ENCODE results near the gene DTWD2.

Gene DTWD2, protein sequence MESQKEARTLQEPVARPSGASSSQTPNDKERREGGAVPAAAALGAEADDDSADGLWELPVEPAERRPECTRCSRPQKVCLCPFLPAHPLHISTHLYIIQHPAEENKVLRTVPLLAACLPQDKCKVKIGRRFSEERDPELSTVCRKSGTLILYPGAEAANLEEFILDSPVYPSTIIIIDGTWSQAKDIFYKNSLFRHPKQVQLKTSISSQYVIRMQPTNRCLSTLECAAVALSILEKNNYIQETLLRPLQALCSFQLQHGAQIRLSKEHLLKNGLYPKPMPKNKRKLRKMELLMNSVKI

DNA sequence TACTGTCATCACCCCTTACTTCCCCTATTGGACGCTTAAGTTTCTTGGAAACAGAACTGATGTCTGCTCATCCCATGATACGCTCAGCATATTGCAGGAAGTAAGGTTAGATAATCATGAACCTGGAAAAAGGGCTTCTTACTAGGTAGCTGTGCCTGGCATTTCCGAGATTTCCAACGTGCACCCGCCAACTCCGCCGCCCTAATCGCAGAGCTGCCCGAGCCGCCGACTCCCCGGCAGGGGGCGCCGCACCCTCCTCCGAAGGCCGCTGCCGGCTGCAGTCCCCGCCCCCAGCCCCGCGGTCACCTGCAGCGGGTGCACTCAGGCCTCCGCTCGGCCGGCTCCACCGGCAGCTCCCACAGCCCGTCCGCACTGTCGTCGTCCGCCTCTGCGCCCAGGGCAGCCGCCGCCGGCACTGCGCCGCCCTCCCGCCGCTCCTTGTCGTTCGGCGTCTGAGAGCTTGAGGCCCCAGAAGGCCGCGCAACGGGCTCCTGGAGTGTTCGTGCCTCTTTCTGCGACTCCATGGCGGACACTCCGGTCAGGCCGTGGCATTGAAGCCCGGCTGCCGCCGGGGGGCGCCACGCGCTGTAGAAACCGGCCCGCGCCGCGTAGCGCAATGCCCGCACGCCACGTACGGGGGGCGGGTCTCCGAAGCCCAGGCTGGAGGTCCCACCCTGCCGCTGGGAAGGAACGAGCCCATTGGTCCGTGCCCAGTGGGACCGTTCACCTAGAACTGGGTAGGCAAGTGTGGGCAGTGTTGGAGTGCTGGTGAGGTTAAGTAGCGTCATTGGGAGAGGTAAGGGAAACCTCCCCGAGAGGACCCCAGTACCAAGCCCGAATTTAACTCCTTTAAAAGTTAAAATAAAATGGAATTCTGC, at the start of gene DTWD2:
TSS of gene DTWD2 (minus strand) at position 560 of the 878 bp plus-strand sequence. CDS start at position 524, 36 bp downstream.
- peak; percentile 81 to 91 for DNase-seq (ENCODE audit: low read depth in 1 of 2, low spot score in 1 of 2)

DNA sequence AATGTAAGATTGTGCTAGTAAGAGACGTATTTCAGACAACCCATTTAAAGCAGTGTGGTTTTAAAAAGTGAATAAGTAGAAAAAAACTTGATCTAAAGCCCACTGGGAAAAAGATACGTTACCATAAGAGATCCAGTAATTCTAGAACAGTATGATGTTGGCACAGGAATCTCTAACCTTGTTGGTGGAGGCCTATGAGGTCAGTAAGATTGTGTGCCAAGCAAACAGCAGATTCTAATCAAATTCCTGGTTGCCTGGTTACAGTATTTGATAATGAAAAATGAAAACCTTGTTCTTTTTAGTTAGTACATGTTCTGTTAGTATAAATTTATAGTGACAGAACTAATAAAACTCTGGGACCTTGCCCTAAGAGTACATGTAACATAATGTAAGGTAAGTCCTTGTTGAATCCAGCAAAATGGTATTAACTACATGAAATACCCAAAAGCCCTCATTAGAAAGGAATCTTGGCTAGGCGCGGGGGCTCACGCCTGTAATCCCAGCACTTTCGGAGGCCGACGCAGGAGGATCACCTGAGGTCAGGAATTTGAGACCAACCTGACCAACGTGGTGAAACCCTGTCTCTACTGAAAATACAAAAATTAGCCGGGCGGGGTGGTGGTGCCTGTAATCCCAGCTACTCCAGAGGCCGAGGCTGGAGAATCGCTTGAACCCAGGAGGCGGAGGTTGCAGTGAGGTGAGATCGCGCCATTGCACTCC, 49.3 kb upstream of the DTWD2 start:
- DNase-seq (ENCODE audit: low read depth in 1 of 2, low spot score in 1 of 2) = no peak

DNA sequence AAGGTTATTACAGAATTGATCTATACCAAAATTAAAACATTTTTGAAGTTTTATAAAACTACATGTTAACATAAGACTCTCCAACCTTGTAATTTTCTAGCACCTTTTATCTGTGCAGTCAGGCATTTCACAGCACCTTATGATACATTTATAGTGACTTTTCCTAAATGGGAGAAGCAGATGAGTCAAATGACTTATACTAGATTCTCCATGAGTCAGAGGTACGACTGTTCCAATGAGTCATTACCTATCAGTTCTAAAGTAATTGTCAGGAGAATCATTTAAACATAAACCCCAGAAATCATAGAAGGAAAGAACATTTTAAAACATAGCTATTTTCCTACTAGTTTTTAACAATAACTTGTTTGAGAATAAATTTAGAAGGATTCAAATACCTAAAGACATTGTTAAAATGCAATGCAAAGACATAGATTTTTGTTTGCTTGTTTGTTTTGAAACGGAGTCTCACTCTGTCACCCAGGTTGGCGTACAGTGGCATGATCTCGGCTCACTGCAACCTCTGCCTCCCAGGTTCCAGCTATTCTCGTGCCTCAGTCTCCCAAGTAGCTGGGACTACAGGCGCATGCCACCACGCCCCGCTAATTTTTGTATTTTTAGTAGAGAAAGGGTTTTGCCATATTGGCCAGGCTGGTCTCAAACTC, 47.9 kb upstream of the DTWD2 start:
- DNase-seq (ENCODE audit: low read depth in 1 of 2, low spot score in 1 of 2) = no peak

DNA sequence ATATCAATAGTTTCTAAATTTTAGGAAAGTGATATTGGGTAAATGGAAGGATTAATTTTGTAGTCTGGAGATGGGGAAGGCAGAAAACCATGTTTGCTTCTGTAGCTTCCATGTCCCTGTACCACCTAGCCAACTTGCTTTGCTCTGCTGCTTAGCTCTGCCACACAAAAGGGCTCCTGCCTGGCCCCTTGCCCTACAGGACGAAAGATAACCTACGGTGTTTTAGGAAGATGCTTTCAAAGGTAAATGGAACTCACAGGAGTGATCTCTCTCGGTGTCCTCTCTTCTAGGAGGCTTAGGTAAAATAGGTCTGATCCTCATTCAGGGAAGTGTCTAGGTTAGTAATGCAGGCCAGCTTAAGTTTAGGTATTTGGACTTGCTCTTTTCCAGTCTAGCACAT, 44.8 kb upstream of the DTWD2 start:
- no peak for DNase-seq (ENCODE audit: low read depth in 1 of 2, low spot score in 1 of 2)

DNA sequence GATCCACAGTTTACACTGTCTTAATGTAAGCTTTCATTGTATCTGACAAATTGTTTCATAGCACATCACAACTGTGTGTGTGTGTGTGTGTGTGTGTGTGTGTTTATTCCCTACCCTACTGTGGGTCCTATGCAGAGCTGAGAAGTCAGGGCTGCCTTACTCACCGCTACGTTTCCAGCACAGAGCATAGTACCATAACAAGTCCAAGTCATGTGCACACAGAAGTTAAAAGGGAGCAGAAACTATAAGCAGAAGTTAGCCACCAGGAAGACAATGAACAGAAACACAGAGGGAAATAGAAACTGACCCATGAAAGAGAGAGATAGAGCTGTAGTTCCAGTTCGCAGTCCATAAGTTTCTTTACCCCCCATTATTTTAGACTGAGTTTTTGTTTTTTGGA, 44.3 kb upstream of the DTWD2 start:
- DNase-seq (ENCODE audit: low read depth in 1 of 2, low spot score in 1 of 2) = no peak

DNA sequence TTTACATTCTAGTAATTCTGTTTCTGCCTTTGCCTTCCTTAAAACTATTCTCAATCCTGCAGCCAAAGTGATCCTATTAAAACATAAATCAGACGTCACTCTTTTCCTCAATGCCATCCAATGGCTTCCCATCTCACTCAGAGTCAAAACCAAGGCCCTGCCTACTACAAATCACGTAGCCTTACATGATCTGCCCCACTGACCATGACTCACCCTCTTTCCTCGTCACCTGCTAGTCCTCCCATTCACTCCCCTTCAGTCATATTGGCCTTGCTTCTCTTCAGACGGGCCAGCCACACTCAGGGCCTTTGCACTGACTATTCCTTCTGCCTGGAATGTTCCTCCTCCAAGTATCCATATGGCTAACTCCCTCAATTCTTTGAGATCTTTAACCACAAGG, 43.6 kb upstream of the DTWD2 start:
- no peak for DNase-seq (ENCODE audit: low read depth in 1 of 2, low spot score in 1 of 2)

DNA sequence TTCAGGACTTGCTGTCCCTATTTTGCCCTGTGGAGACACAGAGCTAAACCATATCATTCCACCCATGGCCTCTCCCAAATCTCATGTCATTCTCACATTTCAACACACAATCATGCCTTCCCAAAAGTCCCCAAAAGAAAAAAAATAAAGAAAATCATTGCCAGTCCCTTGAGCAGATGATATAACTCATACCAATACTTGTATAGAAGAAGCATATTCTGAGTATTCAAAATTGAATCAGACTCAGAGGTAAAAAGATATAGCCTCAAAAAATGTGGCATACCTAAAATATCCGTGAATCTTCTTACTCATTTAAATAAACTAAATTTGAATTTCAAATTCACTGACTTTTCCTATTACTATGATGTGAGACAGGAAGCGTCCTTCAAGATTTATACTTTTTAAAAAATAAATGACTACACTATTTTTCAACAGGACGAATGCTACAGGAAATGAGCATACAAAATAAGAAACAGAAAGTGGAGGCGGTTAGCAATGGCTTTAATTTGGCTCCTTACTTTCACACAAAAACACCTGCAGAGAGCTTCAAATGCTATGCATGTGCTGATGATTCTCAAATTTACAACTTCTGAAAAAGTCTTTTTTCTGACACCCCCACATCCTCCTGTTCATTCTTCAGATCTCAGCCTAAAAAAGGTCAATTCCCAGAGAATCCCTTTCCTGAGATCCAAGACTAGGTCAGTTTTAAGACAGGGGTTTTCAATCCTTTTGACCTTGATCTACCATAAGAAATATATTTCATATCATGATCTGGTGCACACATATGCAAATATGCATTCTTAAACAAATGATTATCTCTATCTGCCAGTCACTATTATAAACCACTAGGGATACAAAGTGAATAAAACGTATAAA, 42.9 kb upstream of the DTWD2 start:
- no peak for DNase-seq (ENCODE audit: low read depth in 1 of 2, low spot score in 1 of 2)

DNA sequence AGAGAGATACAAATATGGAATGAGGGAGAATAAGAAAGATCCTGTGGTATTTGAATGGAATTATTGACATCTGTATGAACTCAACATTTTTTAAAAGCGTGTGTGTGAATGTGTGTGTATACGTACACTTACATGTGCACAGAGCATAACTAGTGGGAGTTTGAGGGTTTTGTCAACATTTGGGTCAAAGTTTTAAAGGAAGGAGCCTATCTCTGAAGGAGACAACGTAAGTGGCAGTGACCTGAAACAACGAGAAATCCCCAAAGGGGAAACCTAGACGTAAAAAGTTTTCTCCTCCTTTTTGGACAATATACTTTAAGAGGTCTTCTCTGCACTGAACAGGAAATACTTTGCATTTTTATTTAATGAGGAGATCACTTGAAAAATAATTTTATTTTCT, 40.2 kb upstream of the DTWD2 start:
- no peak for DNase-seq (ENCODE audit: low read depth in 1 of 2, low spot score in 1 of 2)

DNA sequence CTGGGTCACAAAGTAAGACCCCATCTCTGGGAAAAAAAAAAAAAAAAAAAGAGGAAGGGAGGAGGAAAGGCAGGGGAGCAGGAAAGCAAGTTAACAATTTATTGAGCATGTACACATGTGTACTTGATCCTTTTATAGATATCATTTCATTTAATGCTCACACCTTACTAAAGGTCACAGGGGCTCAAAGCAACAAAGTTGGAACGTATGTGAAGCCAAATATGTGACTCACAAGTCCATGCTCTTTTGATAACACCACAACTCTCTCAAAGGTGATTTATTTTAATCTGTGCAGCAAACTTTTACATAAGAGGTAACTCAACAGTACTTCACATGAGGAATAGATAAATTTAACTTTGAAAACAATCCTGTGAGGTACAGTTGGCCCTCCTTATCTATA, 34.4 kb upstream of the DTWD2 start:
- no peak for DNase-seq (ENCODE audit: low read depth in 1 of 2, low spot score in 1 of 2)

DNA sequence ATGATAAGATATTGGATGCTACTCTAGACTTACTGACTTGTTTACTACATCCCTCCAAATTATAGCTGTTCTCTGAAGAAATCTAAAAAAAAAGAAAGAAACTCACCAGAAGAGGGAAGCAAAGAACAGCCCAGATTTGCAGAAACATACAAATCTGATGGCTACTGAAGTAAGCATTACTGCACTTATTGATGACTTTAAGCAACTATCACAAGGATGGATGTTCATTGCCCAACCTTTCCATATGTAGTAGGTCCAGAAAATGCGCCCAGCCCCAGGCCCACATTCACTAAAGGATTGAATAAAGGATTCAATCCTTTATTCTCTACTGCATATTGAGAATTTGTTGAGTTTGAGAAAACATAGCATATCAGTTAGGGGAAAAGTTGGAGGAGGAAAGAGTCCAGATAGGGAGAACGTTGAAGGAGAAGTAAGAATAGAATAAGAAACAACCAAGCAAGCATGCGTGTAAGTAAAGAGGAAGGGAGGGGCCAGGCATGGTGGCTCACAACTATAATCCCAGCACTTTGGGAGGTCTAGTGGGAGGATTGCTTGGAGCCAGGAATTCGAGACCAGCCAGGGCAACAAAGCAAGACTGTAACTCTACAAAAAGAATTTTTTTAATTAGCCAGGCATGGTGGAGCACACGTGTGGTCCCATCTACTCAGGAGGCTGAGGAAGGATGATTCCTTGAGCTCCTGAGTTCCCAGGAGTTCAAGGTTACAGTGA, 33.8 kb upstream of the DTWD2 start:
- no peak for DNase-seq (ENCODE audit: low read depth in 1 of 2, low spot score in 1 of 2)

DNA sequence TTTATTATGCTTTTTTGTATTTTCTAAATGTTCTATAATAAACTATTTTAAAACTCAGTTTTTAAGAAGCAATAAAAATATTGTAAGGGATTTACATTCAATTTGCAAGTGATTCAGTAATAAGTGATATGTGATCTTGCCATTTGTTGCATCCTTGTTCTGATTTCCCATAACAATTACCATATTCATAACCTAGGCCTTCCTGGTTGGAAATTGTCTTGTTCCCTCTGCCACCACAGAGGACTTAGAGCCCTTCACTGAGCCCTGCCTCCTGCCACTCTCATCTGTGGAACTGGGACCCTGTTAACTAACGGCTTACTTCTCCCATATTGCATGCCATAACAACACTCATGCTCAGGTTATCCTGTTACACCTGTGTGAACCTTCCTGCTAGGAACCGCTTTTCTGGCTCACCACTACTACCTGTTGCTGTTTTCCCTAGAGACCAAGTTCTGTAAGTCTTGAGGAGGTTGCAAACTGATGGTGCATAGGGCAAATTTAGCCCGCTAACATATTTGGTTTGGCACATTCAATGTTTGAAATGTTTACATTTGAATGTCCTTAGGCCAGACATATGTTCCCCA, 32.9 kb upstream of the DTWD2 start:
- no peak for DNase-seq (ENCODE audit: low read depth in 1 of 2, low spot score in 1 of 2)

DNA sequence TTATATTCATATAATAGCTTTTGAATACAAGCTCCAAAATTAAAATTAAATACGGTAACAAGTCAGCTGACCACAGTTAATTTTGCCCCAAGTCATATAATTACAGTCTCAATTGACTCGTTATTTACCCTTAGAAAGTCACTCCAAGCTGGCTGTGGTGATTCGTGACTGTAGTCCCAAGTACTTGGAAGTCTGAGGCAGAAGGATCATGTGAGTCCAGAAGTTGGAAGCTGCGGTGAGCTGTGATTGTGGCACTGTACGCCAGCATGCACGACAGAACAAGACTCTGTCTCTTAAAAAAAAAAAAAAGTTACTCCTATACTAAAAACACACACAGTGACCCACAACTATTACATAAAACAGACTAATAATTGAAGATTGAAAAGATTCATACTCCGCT, 31.6 kb upstream of the DTWD2 start:
- DNase-seq (ENCODE audit: low read depth in 1 of 2, low spot score in 1 of 2) = no peak

DNA sequence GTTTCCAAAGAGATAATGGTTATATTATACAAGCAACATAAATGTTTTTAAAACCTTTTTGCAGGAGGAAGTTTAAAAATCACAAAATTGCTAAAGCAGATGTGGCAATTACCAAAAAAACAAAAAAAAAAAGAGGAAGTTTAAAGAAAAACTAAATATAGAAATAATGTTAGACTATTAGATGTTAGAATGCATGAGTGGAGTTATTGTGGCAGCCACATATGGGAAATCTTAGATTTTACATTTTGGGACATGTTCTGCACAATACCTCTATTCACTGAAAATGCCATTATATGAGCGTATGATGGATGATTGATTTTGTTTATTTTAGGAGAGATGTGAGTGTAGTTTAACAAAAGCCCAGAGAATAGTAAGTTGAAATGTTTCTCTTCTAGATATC, 31.2 kb upstream of the DTWD2 start:
- DNase-seq (ENCODE audit: low read depth in 1 of 2, low spot score in 1 of 2) = no peak

DNA sequence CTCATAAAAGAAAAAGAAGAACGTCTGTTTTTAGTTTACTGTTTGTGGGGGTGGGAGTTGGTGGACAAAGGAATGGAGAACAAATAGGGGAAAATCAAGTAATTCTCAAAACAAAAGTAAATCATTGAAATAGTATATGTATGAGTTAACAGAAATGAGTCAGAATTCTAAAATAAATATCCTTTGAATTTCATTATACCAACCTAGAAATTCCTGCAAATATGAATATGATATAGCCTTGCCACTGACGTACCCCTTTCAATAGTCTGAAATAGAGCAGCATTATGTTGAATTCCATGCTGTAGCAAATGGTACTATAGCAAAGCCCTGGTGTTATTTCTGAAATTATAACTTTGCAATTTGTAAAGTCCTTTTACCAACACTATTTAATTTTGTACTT, 29.6 kb upstream of the DTWD2 start:
- DNase-seq (ENCODE audit: low read depth in 1 of 2, low spot score in 1 of 2) = no peak

DNA sequence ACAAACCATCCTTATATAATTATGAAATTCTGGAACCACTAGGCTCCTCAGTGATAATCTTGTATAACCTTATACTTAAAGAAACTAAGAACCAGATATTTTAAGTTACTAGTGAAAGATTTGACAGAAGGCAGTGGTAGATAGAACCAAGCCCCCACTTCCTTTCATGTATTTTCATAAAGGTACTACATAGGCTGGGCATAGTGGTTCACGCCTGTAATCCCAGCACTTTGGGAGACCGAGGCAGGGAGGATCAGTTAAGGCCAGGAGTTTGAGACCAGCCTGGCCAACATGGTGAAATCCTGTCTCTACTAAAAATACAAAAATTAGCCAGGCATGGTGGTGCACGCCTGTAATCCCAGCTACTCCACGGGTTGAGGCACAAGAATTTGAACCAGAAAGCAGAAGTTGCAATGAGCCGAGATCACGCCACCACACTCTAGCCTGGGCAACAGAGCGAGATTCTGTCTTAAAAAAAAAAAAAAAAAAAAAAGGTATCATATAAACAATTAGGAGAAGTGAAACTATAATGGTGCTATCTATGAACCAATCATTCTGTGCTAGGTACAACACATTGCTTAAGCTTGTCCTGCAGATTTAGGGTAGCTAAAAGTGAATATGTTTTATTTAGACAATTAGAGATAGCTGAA, 27.9 kb upstream of the DTWD2 start:
- DNase-seq (ENCODE audit: low read depth in 1 of 2, low spot score in 1 of 2) = no peak

DNA sequence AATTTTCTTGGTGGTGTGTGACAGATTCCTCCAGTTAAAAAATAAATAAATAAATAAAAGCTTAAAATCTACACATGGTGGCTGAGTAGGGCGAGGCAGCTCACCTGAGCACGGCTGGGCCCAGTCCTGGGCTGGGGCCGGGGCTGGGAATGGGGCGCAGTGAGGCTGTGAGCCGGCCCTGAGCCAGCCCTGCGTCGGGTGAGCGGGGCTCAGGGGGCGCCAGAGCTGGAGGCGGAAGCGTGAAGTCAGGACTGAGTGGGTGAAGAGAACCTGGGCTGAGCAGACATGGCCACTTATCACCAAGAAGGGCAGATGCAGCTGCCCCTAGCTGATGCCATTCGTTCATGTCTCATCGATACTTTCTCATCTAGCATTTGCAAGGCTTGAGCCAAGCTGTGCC, 22.8 kb upstream of the DTWD2 start:
- no peak for DNase-seq (ENCODE audit: low read depth in 1 of 2, low spot score in 1 of 2)

DNA sequence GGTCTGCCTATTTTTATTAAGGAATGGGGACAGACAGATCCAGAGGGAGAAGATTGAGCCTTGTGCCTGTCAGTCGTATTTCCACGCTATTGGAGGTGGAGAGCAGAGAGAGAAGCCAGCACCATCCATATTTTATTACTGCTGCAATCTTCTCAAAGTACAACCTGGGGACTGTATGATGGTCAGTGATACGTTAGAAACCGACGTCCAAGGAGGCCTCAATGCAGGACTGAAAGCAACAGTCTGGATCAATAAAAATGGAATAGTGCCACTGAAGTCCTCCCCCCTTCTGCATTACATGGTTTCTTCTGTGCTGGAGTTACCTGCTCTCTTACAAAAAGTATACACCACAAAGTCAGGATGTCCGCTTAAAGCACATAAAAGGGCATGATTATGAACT, 21.9 kb upstream of the DTWD2 start:
- DNase-seq (ENCODE audit: low read depth in 1 of 2, low spot score in 1 of 2) = no peak

DNA sequence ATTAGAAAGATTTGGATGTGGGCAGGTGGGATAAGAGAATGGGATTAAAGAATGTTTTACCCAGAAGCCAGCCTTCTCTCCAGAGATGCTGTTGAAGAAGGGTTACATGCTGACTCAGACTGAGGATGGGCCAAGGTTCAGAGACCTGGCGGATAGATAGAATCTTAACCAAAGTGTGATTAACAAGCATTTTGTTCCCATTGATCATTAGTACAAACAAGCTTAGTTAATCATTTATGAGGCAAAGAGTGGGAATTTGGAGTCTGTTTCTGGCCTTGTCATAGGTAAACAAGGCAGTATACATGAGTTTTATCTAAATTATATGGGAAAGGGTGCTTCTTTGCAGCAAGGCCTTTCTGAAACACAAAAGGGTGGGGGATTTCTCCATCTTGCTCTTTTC, 20.8 kb upstream of the DTWD2 start:
- no peak for DNase-seq (ENCODE audit: low read depth in 1 of 2, low spot score in 1 of 2)

DNA sequence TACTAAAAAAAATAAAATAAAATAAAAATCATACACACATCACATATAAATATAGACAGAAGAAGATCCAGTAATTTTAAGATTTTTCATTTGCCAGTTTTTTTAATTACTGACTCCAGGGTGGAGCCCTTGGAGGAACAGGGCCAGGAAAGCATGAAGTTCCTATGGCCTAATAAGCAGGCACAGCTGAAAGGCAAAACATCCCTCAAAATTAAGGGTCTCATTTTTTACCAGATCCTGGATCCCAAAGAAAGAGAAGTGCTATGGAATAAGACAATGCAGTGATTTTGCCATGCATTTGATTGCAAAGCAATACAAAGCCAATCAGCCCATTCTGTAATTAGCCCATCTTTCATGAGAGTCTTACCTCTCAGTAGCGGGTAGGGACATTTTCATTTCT, 11.3 kb upstream of the DTWD2 start:
- DNase-seq (ENCODE audit: low read depth in 1 of 2, low spot score in 1 of 2) = no peak

Data from stimulated activated CD4-positive, alpha-beta T cell treated with anti-CD3 and anti-CD28 coated beads, Interleukin-15, amount 100 ng/mL, for 1 hour (primary cell).